NCI-H128 (cell line): ENCODE results near the gene NOXO1.
"Not testable (repeated sequence)": the region's sequence is repeated elsewhere in the genome, so short reads cannot be mapped to it uniquely, and the experiment has no call there.

Experiments
- DNase-seq: peaks from one replicate; lab custom pipeline; 2025; ENCODE audit not compliant: unreplicated experiment; lab: John Stamatoyannopoulos, UW

NOXO1 gene

DNA sequence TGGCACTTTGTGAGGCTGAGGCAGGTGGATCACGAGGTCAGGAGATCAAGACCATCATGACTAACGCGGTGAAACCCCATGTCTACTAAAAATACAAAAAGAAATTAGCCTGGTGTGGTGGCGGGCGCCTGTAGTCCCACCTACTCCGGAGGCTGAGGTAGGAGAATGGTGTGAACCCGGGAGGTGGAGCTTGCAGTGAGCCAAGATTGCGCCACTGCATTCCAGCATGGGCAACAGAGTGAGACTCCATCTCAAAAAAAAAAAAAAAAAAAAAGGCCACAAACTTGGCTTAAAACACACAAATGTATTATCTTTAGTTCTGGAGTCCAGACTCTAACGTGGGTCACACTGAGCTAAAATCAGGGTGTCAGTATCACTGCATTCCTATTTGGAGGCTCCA is 30.5 kb upstream of the NOXO1 start:
- DNase-seq = not testable (repeated sequence)

DNA sequence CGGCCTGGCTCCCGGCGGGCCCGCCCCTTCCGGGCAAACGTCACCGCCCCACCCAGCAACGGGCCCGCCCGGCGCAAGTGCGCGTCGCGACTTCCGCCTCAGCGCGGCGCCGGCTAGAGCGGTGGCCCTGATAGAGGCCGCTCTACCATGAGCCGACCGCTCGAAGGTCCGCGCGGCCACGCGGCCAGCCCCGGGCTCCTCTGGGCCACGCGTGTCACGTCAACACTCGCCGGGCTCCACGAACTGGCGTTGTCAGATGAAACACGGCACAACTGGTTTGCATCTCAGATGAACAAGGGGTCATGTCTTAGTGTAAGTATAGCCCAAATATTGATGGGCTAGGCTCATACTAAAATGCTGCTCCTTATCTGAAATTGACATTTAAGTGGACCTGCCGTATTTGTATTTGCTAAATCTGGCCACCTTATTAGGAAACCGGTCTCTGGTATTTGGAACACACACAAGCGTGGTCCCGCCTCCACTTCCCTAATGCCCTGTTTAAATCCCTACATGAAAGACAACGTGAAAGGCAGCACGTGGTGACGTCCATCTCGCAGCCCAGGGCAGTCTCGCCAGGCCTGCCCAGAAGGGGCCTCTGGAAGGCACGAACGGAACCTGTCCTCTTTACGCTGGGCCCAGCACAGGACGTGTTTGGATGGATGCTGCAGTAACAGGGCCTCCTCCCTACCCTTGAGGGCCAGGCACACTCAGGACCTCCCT is 28.7 kb upstream of the NOXO1 start, which contains the start of gene ZNF598:
Gene ZNF598, minus strand, starts transcription at position 31 of the 720 bp plus-strand sequence.
- DNase-seq = no peak

DNA sequence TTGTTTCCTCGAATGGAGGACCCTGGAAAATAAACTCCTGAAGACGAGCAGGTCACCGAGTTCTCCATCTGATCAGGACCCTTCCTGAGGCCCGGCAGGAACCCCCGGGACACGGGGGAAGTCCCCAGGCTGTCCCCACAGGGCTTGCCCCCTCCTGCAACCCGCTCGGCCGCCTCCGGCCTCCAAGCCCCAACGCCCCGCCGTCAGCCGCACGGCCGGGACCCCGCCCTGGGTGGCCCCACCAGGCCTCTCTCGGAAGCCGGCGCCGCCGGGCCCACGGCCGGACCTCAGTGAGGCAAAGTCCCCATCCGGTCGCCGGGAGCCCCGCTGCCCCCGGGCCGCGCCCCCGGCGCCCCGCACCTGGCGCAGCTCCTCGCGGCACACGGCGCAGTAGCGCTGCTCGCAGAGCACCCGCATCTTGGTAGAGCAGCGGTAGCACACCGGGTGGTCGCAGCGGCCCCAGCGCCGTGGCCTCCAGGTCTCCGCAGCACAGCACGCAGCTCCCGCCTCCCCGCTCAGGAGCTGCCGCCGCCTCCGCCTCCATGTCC is 28.0 kb upstream of the NOXO1 start:
- no peak for DNase-seq

DNA sequence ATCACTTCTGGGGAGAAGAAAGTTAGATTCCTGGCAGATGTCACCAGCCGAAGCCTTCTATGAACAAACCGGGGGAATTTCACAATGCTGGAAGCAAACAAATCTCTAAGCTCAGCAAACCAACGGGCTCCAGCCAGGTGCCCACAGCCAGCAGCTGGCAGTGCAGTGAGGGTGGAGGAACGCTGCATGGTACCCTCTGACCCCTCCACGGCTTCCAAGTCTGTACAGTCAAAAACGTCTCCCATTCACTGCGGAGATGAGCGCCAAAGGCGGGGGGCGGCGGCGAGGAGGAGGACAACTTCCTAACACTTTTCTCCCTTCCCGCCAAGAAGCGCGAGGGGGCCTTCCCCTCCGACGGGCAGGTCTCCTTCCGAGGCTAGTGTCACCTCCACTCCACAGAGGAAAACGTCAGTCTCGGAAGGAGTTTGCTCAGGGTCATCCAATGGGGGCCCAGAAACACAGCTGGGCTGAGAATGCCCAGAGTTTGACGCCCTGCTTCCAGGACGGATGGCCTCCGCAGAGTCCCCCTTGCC is 27.4 kb upstream of the NOXO1 start:
- no peak for DNase-seq

DNA sequence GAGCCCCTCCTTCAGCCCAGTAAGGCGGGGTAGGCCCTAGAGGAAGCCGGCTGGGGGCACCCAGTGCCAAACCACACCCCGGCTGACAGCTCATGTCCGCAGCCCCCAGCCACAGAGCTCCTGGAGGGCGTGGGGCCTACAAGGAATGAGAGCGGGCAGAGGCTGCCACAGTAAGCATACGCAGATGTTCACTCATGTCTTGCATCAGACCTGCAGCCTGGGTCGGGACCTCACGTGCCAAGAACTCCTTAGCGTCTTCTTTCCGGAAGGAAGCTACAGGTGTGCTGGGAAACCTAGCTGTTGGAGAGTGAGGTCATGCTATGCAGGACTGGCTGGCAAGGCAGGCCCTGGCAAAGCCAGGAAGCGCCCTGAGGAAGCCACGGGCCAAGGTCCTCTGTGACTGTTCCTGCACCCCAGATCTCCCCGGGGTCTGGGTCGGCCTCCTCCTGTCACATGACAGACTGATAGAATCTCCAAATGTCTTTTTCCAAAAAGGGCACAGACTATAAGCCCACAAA is 26.8 kb upstream of the NOXO1 start:
- no peak for DNase-seq

DNA sequence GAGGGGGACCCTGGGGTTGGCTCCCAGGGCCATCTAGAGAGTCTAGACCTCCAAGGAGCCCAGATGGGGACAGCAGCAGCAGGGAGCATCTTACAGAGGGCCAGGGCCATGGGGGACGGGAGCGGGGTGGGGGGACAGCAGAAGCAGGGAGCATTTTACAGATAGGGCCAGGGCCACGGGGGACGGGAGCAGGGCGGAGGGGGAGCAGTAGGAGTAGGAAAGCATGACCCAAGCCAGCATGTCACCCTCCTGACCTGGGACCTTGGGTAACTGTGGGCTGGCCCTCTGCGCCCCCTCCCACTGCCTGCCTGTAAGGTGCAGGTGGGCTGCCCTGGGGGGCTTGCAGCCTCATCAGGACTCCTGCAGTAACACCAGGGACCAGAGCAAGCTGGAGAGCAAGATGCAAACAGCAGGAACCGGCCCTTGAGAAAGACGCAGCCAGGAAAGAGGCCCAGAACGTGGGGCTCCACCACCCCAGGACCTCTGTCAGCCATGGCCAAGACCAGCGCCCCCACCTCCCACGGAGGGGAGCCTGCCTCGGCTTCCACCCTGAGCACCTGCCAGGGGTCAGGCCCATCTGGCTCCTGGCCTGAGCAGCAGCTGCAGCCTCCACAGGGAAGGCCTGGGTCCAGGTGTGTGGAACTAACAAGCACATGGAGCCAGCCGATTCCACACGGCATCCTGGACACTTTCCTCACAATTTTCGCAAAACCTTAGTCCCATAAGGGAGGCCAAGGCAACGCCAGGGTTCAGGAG is 26.0 kb upstream of the NOXO1 start:
- DNase-seq = no peak

DNA sequence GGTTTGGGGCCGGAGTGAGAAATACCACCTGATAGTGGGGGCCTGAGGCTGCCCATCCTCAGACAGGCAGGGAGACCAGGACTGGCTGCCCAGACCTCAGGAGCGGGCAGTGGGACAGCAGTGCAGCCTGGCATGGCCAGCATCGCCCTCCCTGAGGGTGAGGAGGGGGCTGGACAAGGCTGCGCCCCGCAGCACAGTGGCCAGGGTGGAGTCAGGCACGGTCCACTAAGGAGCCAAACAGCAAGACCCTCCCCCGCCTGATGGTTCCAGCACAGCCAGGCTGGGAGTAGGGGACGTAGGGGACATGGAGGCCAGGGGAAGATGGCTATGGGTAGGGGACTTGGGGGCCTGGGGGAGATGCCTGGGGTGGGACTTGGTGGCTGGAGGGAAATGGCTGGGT is 25.0 kb upstream of the NOXO1 start:
- no peak for DNase-seq

DNA sequence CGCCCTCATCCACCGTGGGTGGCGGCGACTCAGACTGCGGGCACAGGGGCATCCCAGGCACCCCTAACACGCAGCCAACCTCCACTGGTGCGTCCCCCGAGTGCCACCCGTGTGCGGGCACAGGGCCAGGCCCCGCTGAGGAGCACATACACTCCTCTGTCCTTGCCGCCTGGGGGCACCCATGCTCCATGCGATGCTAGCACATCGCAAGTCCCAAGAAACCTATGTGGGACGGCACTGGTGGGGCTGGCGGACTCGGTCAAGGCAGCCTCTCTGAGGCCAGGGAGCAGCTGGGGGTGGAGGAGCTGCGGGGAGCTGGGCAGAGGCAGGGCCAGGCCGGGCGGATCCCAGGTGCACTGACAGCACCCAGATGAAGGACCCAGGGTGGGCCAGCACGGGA is 24.4 kb upstream of the NOXO1 start:
- no peak for DNase-seq

DNA sequence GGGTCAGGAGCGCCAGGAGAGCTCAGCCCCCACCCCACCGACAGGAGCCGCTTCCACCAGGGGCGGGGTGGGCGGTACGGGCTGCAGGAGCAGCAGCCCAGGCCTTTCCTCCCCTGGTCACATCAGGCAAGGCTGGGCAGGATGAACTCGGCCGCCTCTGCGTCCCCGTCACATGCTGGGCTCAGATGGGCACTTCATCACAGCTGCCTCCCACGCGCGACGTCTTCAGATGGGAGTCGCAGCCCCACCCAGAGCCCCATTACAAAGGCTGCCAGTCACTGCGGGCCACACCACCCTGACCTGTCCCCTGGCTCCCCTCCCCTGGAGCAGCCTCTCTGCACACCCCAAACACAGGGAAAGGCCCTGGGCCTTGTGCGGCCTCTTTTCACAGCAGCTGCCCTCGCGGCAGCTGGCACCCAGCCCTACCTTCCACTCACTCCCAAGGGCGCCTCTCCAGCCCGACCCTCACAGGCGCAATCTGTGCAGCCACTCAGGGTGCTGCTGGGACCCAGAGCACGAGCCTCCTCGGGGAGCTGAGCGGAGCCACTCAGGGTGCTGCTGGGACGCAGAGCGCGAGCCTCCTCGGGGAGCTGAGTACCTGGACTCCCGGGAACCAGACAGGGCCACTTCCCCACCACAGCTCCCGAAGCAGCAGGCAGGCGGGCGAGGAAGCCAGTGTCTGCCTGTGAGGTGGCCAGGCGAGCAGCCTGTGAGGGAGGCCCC is 23.7 kb upstream of the NOXO1 start:
- DNase-seq = no peak

DNA sequence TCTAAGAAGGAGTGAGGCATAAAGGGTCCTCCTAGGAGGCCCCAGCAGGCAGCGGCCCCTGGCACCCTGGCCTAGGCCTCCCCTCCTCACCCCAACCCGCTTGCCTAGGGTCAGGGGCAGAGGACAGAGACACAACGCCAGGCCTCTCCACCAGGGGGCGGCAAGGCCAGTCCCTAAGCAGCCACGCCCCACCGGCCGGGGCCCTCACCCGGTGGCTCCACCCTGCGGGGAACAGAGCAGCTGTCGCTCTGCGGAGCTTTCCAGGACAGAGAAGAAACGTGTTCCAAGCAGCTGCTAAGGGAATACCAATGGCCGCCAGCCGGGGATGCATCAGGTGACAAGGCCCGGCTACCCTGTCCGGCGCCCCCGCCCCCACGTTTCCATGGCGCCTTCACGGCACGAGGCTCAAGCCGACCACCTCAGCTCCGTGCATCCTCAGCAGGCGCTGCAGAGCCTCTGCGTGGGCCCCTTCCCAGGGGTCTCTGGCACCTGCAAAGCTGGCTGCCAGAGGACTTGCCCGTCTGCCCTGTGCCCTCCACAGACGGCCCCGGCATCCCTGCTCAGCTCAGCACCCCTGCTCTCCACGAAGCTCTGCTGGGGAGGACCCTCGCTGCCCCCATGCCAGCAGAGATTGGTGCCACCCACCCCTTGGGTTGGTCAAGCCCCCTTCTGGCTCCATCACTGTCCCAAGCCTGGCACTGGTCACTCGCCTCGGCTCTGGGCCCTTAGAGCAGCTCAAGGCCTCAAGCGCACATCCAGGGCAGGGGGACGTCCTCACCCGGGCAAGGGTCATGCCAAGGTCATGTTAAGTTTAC is 22.8 kb upstream of the NOXO1 start:
- peak; percentile 42 for DNase-seq

DNA sequence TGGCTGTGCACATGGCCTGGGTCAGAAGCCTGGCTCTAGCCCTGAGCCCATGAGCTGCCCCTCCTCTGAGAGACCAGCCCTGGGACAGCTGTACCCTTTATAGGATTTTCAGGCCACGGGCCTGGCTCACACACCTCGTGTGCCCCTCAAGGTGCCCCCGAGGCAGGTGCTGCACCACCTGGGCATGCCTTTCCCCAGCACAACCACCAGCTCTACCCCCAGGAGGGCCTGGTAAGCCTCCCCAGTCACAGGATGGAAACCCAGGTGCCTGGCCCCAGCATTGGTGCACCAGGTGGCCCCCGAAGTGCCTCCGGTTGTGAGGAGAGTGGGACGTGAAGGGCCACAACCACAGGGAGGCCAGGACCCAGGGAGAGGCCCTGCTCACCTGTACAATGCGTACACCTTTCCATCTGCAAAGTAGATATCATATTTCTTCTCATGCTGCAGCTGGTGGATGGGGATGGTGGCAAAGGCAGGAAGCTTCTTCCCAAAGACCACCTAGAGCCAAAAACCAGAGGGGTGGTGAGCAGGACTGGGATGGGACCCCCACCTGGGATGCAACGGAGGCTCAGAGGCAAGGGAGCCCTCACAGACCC is 22.1 kb upstream of the NOXO1 start:
- DNase-seq = no peak

DNA sequence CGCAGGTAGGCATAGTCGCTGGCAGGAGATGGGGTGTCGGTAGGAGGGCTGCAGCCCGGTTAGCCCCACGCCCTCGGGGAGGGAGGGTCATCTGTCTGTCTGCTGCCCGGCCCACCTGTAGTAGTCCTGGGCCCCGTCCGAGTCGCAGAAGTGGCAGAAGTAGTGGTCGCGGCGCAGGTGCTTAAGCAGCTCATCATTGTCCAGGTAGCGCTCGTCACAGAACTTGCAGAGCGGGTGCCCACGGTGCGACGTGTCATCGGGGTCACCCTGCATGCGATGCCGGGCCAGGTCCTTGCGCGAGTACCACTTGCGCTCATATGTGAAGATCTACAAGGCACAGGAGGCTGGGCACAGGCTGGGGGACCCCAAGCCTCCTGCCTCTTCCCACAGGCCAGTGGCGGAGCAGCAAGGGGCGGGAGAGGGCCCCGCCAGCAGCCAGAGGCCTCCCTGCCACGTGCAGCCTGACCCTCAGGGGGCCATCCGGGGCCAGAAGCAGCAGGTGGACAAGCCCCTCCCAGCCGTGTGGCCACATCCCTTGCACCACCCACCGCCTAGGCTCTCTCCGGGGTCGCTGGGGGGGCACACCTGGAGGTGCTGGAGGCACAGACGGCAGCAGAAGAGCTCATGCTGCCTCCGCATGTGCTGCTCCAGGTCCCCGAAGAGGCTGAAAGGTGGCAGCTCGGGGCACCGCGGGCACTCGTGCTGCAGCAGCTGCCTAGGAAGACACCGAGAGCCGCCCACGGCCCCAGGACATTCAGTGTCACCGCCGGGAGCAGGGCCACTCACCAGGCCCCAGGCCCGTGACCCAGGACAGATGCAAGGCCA is 21.3 kb upstream of the NOXO1 start:
- DNase-seq = no peak

DNA sequence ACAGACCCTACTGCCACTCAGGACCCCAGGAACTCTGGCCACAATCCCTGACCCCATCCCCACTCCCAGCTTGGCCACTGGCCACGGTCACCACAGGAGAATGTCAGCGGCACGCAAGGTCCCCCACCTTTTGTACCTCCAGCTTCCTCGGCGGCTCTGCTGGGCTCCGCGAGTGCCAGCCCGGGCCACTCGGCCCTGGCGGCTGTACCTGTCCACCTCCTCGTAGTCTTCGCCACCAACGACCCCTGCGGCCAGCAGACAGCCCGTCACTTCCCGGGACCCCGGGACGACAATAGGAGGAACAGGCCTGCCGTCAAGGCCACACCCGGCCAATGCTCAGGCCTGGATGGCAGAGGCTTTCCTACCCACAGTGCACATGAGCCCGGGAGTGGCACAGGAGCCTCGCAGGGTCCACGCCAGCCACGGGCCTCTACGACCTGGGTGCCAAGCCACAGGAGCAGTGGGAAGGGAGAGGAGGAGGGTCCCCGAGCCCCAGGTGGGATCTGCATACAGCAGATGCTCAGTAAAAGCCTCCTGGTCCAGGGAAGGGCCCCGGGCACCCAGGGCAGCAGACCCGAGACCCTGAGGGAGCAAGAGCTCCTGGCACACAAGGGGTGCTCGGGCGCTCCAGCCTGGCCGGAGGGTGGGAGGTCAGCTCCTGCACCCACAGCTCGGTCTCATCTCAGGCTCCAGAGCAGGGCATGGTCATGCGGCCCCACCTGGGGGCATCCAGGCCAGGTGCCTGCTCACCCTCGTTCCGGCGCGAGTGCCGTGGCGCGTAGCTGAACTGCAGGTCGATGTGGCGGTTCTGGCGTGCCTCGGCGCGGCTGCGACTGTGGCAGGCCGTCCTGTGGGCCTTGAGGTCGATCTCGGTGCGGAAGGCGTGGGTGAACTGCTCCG is 20.4 kb upstream of the NOXO1 start:
- DNase-seq = no peak

DNA sequence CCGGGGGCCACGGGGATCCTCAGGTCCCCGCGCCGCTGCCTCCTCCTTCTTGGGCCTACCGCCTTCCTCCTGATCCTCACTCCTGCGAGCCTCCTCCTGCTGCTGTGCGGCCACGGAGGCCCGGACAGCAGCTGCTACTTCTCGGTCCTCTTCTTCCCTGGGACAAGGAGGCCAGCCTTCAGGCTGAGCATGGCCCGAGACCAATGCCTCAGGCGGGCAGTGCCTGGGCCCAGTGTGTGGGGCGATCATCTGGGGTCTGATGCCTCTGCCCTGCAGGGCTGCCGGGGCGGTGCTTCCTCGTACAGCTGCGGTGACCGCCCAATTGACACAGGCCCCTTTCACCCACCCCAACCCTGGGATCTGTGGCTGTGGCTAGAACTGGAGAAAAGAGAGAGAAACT is 19.8 kb upstream of the NOXO1 start:
- no peak for DNase-seq

DNA sequence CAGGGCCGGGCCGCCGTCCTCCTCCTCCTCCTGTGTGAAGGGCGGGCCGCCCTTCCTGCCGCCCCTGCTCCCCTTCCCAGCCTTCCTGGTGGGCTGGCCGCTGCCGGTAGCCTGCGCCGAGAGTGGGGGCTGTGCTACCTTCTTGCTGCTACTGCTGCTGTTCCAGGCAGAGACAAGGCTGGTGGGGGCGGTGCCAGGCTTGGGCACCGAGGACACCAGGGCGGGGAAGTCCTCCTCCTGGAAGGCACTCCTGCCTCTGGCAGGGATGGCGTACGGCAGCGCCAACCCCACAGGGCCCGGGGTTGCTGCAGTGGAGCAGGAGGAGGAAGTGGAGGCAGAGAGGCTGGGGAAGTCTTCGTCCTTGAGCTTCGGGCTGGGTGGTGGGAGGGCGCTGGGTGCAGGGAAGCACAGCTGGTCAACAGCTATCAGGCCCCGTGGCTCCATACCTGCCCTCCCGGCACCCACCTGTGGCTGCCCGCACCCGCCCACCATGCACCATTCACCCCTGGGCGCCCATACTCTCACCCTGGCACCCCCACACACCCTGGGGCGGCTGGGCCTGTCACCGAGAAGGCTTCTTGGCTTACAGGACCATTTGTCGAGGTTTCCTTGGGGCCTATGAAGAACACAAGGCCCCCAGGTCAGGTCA is 18.7 kb upstream of the NOXO1 start:
- DNase-seq = no peak

DNA sequence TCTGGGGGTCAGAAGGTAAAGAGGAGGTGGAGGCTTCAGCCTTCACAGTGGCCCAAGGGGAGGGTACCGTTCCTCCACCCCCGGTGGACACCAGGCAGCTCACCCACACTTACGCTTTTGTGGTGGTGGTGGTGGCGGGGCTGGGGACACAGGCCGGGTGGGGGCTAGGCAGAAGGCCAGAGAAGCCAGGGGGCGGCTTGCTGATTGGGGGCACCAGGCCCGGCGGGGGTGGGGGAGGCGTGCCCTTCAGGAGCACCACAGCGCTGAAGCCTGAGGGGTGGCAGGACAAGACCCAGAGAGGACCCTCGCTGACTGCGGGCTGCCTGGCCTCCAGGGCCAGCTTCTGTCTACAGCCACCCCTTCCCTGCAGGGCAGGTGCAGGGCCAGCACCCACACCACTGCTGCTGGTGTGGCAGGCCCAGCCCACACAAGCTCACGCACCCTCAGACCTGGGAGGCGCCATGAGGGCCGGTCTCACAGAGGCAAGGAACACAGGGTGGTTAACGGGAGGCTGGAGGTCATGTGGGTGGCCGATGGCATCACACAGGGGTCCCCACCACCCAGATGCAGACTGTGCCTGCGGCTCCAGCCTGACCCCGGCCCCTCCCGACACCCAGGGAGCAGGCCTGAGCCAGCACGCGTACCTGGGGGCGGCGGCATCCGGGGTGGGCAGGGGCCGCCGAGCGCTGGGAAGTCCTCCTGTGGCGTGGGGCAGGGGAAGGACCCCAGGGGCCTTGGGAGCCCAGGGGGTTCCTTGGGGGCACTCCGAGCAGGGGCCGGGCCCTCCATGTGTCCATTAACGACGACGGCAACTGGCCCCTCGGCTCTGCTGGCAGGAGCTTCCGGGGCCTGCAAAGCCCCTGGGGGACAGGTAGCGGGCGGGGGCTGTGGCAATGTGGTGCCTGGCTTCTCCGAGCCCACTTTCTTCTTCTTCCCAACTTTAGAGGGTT is 17.9 kb upstream of the NOXO1 start:
- DNase-seq = no peak
